HK-2 (cell line): ENCODE results near the gene ILDR2.

Experiments
- DNase-seq: peaks from one replicate; pipeline ENCODE4 v3.0.0-alpha.2; 2018; ENCODE audit not compliant: unreplicated experiment

ILDR2 gene

GRCh38 chr1:166924823-166925541 lies 50.4 kb downstream of the ILDR2 start:
- DNase-seq, result no peak

DNA sequence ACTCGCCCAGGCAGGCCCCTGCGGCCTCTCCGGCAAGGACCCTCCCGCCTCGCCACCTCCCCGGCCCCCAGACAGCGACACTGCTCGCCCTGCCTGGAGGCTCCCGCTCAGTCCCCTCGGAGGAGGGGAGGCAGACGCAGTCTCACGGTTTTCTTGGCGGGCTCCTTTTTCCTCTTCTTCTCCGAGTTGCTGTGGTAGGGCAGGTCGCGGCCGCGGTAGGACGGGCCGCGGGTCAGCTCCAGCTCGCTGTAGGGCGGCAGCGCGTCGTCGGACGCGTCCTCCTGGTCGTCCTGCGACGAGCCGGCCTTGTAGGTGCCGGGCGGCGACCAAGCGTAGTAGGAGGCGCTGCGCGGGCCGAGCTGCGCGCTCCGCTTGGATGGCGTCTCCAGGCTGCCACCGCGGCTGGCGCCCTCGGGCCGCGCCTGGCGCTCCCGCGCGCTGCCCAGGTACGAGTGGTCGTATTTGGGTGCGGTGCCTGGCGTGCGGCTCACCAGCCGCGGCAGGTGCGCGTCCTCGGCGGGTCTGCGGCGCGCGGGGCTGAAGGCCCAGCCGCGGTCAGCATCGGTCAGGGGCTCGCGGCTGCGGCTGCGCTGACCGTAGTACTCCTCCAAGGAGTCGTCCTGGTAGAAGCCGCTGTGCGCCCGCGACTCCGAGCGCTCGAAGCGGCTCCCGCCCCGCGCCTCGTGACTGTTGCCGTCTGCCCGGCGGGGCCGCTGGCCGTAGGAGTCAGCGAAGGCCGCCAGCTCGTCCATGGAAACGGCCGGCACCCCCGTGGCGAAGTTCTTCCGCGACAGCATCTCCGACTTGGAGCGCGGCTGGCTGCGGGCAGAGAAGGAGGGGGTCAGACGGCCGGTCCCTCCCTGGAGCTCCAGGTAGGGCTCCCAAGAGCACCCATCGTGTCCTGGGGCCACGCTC lies 54.5 kb downstream of the ILDR2 start:
- no peak for DNase-seq

- DNase-seq, result no peak
Measured at GRCh38 chr1:166918956-166919316, 56.4 kb downstream of the ILDR2 start.

- no peak for DNase-seq
Measured at GRCh38 chr1:166918088-166918955, 57.0 kb downstream of the ILDR2 start.

GRCh38 chr1:166915941-166916340 lies 59.4 kb downstream of the ILDR2 start:
- no peak for DNase-seq

DNA sequence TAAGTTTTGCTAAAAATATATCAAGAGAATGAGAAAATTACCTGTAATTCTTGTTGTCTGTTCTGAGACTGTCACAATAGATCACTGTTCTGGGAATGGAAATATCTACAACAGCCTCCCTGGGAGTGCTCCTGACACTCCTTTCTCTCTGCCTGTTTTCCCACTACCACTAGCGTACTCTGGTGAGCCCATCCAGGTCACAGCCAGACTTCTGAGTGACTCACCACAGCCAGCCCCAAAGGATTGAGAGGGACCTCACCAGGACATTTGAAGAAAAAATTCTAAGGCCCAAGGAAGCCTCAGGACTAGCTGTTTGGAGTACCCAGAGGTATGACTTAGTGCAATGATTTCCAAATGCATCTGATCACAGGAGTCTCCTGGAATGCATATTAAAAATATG lies 60.3 kb downstream of the ILDR2 start:
- DNase-seq, result no peak

DNA sequence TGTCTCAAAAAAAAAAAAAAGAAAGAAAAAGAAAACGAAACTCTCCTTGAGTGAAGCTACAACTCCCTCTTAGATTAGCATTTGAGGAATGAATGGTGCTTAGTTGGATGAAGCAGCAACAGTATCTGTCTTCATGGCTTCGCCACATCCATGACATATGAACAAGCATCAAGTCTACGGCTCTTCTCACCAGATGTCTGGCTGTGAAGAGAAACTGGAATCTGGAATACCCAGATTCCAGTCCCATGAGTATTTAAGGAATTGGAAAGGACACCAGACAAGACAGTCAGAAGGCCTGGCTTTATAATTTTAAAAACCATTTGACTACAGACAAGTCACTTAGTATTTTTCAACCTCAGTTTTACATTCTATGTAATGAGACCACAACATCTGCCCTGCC lies 61.2 kb downstream of the ILDR2 start:
- no peak for DNase-seq

DNA sequence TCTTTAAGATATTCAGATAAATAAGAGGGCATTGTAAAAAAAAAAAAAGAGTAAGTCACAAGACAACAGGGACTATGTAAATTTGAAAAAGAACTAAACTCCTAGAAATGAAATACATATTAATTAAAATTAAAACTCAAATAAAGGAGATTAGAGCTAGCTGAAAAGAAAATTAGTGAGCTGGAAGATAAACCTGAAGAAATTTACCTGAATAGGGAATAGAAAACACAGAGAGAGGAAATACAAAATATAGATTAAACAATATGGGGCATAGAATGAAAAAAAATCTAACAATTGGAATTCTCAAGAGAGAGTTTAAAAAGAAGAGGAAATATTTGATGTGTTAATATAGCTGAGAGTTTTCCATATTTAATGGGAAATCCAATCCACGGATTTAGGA lies 63.7 kb downstream of the ILDR2 start:
- no peak for DNase-seq

GRCh38 chr1:166910396-166910994 lies 64.8 kb downstream of the ILDR2 start:
- peak; percentile 71 for DNase-seq

- no peak for DNase-seq
Measured at GRCh38 chr1:166908942-166909341, 66.4 kb downstream of the ILDR2 start.

DNA sequence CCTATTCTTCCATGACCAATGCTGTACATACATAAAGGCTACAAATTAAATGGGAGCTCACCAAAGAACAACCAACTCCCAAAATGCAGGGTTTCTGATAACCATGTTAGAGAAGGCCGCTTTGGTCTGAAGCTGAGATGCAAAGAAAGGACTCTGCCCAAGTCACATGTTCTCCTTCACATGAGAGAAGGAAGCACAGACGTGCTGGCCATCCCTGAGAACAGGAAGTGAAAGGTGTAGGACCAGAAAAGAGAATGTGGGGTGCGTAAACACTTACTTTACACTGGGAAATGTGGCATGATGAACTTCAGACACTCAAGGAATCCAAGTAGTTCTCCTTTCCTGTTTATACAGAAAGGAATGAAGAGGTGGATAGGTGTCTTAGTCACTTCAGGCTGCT lies 67.6 kb downstream of the ILDR2 start:
- no peak for DNase-seq

DNA sequence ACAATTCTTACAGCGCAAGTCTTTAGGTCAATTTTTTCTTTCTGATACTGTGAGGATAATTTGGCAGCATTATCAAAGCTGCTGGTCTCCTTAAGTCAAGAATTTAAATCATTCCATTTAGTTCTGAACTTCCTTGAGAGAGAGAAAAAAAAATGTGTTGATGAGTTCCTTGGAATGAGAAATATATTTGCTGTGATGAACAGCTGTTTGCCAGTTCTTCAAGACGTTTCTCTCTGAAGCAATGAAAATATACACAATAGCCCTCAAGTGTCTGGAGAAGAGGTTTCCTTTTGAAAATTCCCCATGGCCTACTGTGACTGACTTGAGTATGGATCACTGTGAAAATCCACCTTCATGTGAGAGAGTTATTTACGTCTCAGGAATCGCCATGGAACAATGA lies 68.3 kb downstream of the ILDR2 start:
- no peak for DNase-seq

DNA sequence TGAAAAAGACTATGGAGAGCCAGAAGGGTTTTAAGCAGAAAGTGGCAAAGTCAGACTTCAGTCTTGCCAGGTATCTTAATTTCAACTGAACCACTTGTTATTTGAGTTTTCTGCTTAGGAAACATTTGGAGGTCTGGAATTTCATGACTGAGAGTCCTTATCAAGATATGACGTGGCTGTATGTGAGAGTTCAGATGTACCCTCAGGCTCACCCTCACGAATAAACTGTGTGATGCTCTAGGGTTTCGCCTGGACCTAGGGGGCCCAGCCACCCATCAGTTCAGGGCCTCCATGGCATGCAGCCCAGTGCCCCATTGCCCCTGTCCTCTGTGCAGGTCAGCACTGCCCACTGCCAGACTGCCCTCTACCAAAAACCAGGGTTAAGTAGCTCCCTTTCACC lies 68.7 kb downstream of the ILDR2 start:
- no peak for DNase-seq

- DNase-seq, result peak; percentile 29
Measured at GRCh38 chr1:166905900-166906299, 69.4 kb downstream of the ILDR2 start.

GRCh38 chr1:166905136-166905535 lies 70.2 kb downstream of the ILDR2 start:
- no peak for DNase-seq

DNA sequence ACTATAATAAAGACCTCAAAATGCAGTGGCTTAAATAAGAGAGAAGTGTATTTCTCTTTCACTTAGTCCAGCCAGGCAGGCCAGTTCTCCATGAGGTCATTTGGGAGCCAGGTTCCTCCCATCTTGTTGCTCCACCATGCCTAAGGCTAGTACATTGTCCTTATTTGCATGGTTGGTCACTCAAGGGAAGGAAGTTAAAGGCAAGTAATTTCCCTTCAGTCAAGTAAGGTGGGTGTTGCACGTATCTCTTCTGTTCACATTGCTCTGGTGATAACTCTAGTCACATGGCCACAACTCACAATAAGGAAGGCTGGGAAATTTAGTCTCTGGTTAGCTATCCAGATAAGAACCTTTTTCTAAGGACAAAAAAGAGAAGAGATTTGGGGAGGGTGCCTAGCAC lies 72.1 kb downstream of the ILDR2 start:
- no peak for DNase-seq

DNA sequence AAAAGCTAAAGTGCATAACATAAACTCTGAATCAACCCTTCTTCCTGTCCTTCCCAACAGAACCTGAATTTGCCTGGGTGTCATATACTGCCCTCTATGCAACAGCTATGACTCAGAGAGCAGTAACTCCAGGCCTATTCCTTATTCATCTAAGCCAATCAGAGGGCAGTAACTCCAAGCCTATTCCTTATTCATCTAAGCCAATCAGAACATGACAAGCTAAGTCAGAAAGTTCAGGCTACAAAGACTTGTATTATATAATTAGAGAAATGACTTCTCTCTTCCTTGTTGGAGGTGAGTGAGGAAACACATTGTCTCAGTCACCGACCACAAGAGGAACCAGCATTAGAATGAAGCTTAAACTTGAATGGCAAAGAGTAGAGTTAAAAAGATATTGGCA lies 73.1 kb downstream of the ILDR2 start:
- DNase-seq, result no peak

- no peak for DNase-seq
Measured at GRCh38 chr1:166900987-166901386, 74.4 kb downstream of the ILDR2 start.

GRCh38 chr1:166899769-166900168 lies 75.6 kb downstream of the ILDR2 start:
- no peak for DNase-seq

GRCh38 chr1:166895766-166896165 lies 79.6 kb downstream of the ILDR2 start:
- no peak for DNase-seq

- no peak for DNase-seq
Measured at GRCh38 chr1:166889776-166890175, 85.6 kb downstream of the ILDR2 start.
